Breast epithelium (tissue), 4 donors: Measurements from ENCODE around the gene IER5L. TPM values are rescaled to one million over a fixed set of nuclear protein-coding genes. Genes with fewer than 3 reads are reported as not detected.
"Not testable (repeated sequence)": the region's sequence is repeated elsewhere in the genome, so short reads cannot be mapped to it uniquely, and the experiment has no call there.

Source experiments
- DNase-seq, 2 donors: peaks; one replicate each; pipeline ENCODE4 v3.0.0-alpha.2; 2019; ENCODE audit warnings: low spot score in 2 of 2
- H3K27ac ChIP-seq, 2 donors: fragments of 200-600 bp; sonication (generic) in 1 of 2; one replicate each; pipeline ENCODE4 v1.5.1; 2016 to 2019; ENCODE audit warnings: mild to moderate bottlenecking in 1 of 2
- H3K27me3 ChIP-seq, 2 donors: fragments of 200-600 bp; sonication (generic) in 1 of 2; one replicate each; pipeline versions ENCODE4 v1.5.1 to v1.6.0; 2017 to 2019; ENCODE audit warnings: control low read depth in 1 of 2, mild to moderate bottlenecking in 1 of 2
- H3K36me3 ChIP-seq: fragments of 200-600 bp; one replicate; pipeline ENCODE4 v1.5.1; 2019
- H3K4me1 ChIP-seq, 2 donors: fragments of 200-600 bp; sonication (generic); one replicate each; pipeline ENCODE4 v1.5.1; 2016 to 2019; ENCODE audit warnings: control low read depth in 1 of 2
- H3K4me3 ChIP-seq, 3 donors: fragments of 200-600 bp; sonication (generic); 1 replicate in 2 of 3; 2 replicates in 1 of 3; pipeline ENCODE4 v1.5.1; 2016 to 2019; ENCODE audit warnings: mild to moderate bottlenecking in 3 of 3, moderate library complexity in 2 of 3
- H3K9me3 ChIP-seq, 2 donors: fragments of 200-600 bp; sonication (generic) in 1 of 2; one replicate each; pipeline ENCODE4 v1.5.1; 2016 to 2019; ENCODE audit warnings: control low read depth in 1 of 2
- POLR2A ChIP-seq: fragments of 450-650 bp; IDR thresholded peaks from one replicate; pipeline ENCODE4 v1.6.1; 2016; ENCODE audit warnings: antibody characterized with exemption, mild to moderate bottlenecking, moderate library complexity
- POLR2AphosphoS5 ChIP-seq, 3 donors: sonication (generic); formaldehyde crosslinking; IDR thresholded peaks; one replicate each; pipeline ENCODE4 v1.6.1; 2017; ENCODE audit warnings: antibody characterized with exemption in 3 of 3
- intact Hi-C: fragments of 100-400 bp; cut with DNase I; formaldehyde crosslinking; loops from one replicate; pipeline ENCODE4 v1.15.1; 2023; ENCODE audit warnings: low total_unique reads
- total RNA-seq, 3 donors: library from RNA; depleted of rRNA; stranded (reverse); fragments of >200 nt; gene quantifications; one replicate each; pipeline ENCODE4 v1.1.0, GENCODE V29; 2016
- TF ChIP-seq, protein P1 (sequence below), 3 donors: fragments of 450-650 bp; IDR thresholded peaks; one replicate each; pipeline ENCODE4 v1.5.1; 2016 to 2017; ENCODE audit warnings: antibody characterized with exemption in 3 of 3, mild to moderate bottlenecking in 3 of 3, moderate library complexity in 3 of 3

Gene IER5L
- total RNA-seq, 3 donors from 2014 or later: 4.3 to 18.4 (median 18.1) TPM

DNA sequence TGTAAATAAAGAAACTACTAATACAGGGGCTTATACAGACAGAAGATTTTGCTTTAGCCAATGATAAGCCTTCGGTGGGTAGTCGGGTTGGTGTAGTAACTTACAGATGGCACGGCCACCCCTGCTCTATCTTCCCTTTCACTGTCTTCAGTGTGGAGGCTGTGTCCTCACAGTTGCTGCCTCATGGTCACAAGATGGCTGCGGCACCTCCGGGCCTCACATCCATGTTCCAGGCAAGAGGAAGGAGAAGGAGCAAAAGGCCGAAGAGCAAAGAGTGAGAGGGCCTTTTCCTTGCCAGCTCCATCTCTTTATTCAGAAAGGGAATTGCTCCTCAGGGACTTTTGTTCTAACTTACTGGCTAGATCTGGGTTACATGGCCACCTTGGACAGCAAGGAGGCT is 22.2 kb upstream of the IER5L start:
- no peak for DNase-seq
- H3K4me3 ChIP-seq: no peak overlapping the region
- no peak for TF ChIP-seq POLR2AphosphoS5 (IDR thresholded peaks at IDR 0.05)
- TF ChIP-seq POLR2A: no peak
- TF ChIP-seq, protein P1, sequence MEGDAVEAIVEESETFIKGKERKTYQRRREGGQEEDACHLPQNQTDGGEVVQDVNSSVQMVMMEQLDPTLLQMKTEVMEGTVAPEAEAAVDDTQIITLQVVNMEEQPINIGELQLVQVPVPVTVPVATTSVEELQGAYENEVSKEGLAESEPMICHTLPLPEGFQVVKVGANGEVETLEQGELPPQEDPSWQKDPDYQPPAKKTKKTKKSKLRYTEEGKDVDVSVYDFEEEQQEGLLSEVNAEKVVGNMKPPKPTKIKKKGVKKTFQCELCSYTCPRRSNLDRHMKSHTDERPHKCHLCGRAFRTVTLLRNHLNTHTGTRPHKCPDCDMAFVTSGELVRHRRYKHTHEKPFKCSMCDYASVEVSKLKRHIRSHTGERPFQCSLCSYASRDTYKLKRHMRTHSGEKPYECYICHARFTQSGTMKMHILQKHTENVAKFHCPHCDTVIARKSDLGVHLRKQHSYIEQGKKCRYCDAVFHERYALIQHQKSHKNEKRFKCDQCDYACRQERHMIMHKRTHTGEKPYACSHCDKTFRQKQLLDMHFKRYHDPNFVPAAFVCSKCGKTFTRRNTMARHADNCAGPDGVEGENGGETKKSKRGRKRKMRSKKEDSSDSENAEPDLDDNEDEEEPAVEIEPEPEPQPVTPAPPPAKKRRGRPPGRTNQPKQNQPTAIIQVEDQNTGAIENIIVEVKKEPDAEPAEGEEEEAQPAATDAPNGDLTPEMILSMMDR (IDR thresholded peaks at IDR 0.05): no peak
- H3K9me3 ChIP-seq: no peaks in the 10 kb centered on the region
- no peaks in the 10 kb centered on the region for H3K4me1 ChIP-seq
- intact Hi-C loops: no loop called here
- no peaks in the 10 kb centered on the region for H3K36me3 ChIP-seq
- H3K27ac ChIP-seq: peak overlapping the region in 1 of 2 donors; percentile 95
- H3K27me3 ChIP-seq: no peaks in the 10 kb centered on the region

DNA sequence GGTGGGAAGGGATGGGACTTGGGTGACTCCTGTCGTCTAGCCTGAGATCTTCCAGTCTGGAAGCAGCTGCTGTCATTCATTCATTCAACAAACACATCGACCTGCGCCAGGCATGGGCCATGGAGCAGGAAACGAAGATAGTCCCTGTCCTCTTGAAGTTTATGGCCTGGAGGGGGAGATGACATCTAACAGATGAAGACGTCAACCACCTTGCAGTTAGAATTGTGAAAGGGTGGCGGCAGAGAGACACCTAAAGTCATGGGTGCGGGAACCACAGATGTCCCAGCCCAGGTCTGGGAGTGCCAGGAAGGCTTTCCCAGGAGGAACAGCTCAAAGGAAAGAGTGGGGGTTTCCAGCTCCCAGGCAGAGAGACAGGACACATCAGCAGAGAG is 21.0 kb upstream of the IER5L start:
- peak overlapping the region; percentile 80 to 95 for H3K27ac ChIP-seq
- no peak for DNase-seq

DNA sequence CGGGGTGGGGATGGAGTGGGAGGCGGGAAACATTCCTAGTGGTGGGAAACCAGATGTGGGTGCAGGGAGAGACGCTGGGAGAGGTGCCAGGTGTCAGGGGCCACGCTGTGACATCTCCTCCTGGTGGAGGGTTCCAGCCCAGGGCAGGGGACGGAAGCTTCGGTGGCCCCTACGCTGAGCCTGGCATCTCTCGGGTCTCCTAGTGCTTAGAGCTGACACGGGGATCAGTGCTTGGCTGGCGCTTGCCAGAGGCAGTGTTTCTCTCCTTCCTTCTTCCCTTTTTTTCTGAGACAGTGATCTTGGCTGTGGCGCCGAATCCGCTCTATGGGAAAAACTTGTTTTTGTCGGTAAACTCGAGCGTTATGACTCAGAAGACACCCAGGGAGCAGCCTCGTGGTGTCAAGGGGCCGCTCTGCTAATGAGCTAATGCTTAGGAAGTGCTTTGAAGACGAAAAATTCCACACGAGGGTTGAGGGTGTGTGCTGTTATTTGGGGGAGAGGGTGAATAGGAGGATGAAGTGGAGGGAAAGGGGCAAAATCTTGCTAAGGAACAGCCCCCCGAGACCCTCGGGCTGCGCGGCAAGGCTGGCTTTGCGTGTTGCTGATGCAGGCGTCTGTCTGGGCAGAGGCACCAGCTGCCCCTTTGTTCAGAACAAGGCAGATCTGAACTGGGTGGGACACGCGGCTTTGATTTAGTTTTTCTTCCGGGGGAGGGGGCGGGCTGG is 20.4 kb upstream of the IER5L start:
- peak in 2 of 3 donors; percentile 27 to 34 for TF ChIP-seq POLR2AphosphoS5 (IDR thresholded peaks at IDR 0.05)
- TF ChIP-seq POLR2A: no peak
- TF ChIP-seq, protein P1 (IDR thresholded peaks at IDR 0.05): no peak
- H3K36me3 ChIP-seq: no peaks in the 10 kb centered on the region
- peak in 1 of 2 donors; percentile 45 for DNase-seq
- H3K9me3 ChIP-seq: no peaks in the 10 kb centered on the region
- peak overlapping the region; percentile 80 to 95 for H3K27ac ChIP-seq
- H3K4me3 ChIP-seq: peak overlapping the region in 2 of 3 donors; percentile 17 to 52
- no peaks in the 10 kb centered on the region for H3K27me3 ChIP-seq
- H3K4me1 ChIP-seq: no peaks in the 10 kb centered on the region
- intact Hi-C loops: no loop called here

More for the DNA sequence above, 21.0 kb upstream of the IER5L start:
- no peaks in the 10 kb centered on the region for H3K36me3 ChIP-seq
- no peaks in the 10 kb centered on the region for H3K27me3 ChIP-seq
- H3K9me3 ChIP-seq: no peaks in the 10 kb centered on the region
- TF ChIP-seq, protein P1 (IDR thresholded peaks at IDR 0.05): no peak
- TF ChIP-seq POLR2A (no peak), POLR2AphosphoS5 (IDR thresholded peaks at IDR 0.05) (no peak)
- H3K4me3 ChIP-seq: no peak overlapping the region
- no peaks in the 10 kb centered on the region for H3K4me1 ChIP-seq
- intact Hi-C loops: no loop called here

DNA sequence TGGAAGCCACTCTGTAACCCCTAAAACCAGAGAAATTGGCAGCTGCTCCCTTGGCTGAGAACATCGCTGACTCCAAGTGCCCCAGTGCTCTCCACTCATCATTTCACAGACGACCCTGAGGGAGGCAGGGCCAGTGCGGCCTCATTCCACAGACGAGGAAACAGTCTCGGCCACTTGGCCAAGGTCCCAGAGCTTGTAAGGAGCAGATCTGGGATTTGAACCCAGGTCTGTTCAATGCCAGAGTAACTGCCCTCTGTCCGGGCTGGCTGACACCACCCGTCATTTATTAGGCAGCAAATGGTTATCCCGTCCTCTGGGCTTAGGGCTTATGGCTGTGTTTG is 19.9 kb upstream of the IER5L start:
- no peaks in the 10 kb centered on the region for H3K27me3 ChIP-seq
- H3K4me3 ChIP-seq: peak overlapping the region in 2 of 3 donors; percentile 17 to 52
- no peaks in the 10 kb centered on the region for H3K36me3 ChIP-seq
- H3K27ac ChIP-seq: peak overlapping the region; percentile 80 to 95
- TF ChIP-seq POLR2A (no peak), POLR2AphosphoS5 (IDR thresholded peaks at IDR 0.05) (no peak)
- TF ChIP-seq, protein P1 (IDR thresholded peaks at IDR 0.05): no peak
- intact Hi-C loops: no loop called here
- no peak for DNase-seq
- no peaks in the 10 kb centered on the region for H3K9me3 ChIP-seq
- H3K4me1 ChIP-seq: no peaks in the 10 kb centered on the region

DNA sequence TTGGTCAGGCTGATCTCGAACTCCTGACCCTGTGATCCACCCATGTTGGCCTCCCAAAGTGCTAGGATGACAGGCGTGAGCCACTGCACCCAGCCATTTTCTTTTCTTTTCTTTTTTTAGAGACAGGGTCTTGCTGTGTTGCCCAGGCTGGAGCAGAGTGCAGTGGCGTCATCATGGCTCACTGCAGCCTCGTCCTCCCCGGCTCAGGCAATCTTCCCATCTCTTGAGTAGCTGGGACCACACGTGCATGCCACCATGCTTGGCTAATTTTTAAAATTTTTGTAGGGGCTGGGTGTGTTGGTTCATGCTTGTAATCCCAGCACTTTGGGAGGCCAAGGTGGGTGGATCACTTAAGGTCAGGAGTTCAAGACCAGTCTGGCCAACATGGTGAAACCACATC is 19.0 kb upstream of the IER5L start:
- peak overlapping the region in 1 of 2 donors; percentile 95 for H3K27ac ChIP-seq
- H3K36me3 ChIP-seq, intact Hi-C loops, H3K4me3 ChIP-seq, H3K4me1 ChIP-seq, H3K9me3 ChIP-seq, DNase-seq, H3K27me3 ChIP-seq: not testable (repeated sequence)
